ENCODE results near the gene RNF26. TPM values are rescaled to one million over a fixed set of nuclear protein-coding genes. Genes with fewer than 3 reads are reported as not detected.

RNF26 gene
- total RNA-seq, 2 donors from 2014 or later: 22.9 to 46.6 TPM

- H3K9me3 ChIP-seq: no peaks in the 10 kb centered on the region
- no peak for TF ChIP-seq CTCF (IDR thresholded peaks at IDR 0.05)
- no peaks in the 10 kb centered on the region for H3K27me3 ChIP-seq
- peak overlapping the region; percentile 41 to 61 for H3K9ac ChIP-seq (ENCODE audit: low read depth in 2 of 2, low read length in 2 of 2)
- no peaks in the 10 kb centered on the region for H3K36me3 ChIP-seq
- peaks cover 3% of the 10 kb centered on the region for H3K4me1 ChIP-seq
- peak; percentile 58 for DNase-seq
- H3K4me3 ChIP-seq: no peak overlapping the region
- H3K27ac ChIP-seq: no peak overlapping the region
- intact Hi-C loops (cut with DNase I): no loop called here
Measured at GRCh38 chr11:119375337-119376196, 41.2 kb downstream of the RNF26 start.

- H3K9ac ChIP-seq (ENCODE audit: low read depth in 2 of 2, low read length in 2 of 2): peak overlapping the region; percentile 41 to 61
- H3K4me1 ChIP-seq: no peaks in the 10 kb centered on the region
- H3K27ac ChIP-seq: no peak overlapping the region
- no peaks in the 10 kb centered on the region for H3K9me3 ChIP-seq
- no peaks in the 10 kb centered on the region for H3K36me3 ChIP-seq
- no peak overlapping the region for H3K4me3 ChIP-seq
- no peak for TF ChIP-seq CTCF (IDR thresholded peaks at IDR 0.05)
- no peaks in the 10 kb centered on the region for H3K27me3 ChIP-seq
- intact Hi-C loops (cut with DNase I): no loop called here
- no peak for DNase-seq
Measured at GRCh38 chr11:119376197-119376847, 42.0 kb downstream of the RNF26 start.

- Histone ChIP-seq H3K9ac (ENCODE audit: low read depth in 2 of 2, low read length in 2 of 2) (no peak overlapping the region), H3K4me1 (no peaks in the 10 kb centered on the region), H3K4me3 (no peak overlapping the region), H3K27ac (no peak overlapping the region), H3K9me3 (no peaks in the 10 kb centered on the region), H3K36me3 (no peaks in the 10 kb centered on the region), H3K27me3 (no peaks in the 10 kb centered on the region)
- intact Hi-C loops (cut with DNase I): no loop called here
- TF ChIP-seq CTCF (IDR thresholded peaks at IDR 0.05): no peak
- no peak for DNase-seq
Measured at GRCh38 chr11:119377112-119377901, 43.0 kb downstream of the RNF26 start.

GRCh38 chr11:119377961-119378667, 43.8 kb downstream of the RNF26 start:
- TF ChIP-seq CTCF (IDR thresholded peaks at IDR 0.05): no peak
- Histone ChIP-seq H3K4me3 (no peak overlapping the region), H3K9ac (ENCODE audit: low read depth in 2 of 2, low read length in 2 of 2) (no peak overlapping the region), H3K36me3 (no peaks in the 10 kb centered on the region), H3K27me3 (no peaks in the 10 kb centered on the region), H3K27ac (no peak overlapping the region), H3K9me3 (no peaks in the 10 kb centered on the region), H3K4me1 (no peaks in the 10 kb centered on the region)
- intact Hi-C loops (cut with DNase I): no loop called here
- DNase-seq: no peak
